ENCODE data around the gene TNFSF10. TPM values are rescaled to one million over a fixed set of nuclear protein-coding genes. Genes with fewer than 3 reads are reported as not detected.

The TNFSF10 gene
- polyA plus RNA-seq, 1 of the 3 experiments (the other 2 are of a cell fraction) = 0.10 TPM

- Histone ChIP-seq H3K9ac (no peak overlapping the region), H3K9me3 (peaks cover 6% of the 10 kb centered on the region; the same call in 1 of the 2 replicates), H3K27ac (ENCODE audit: low read depth in 2 of 2, low read length in 1 of 2) (no peak overlapping the region), H3K4me2 (no peak overlapping the region), H2AFZ (ENCODE audit: low read depth) (no peak overlapping the region), H3K9me2 (no peaks in the 10 kb centered on the region), H3F3A (replicated peaks; ENCODE audit: insufficient read depth) (no peaks in the 10 kb centered on the region), H3K36me3 (replicated peaks in 1 of 2; ENCODE audit: control insufficient read depth in 1 of 2, insufficient read depth in 2 of 2, low read length in 1 of 2) (no peaks in the 10 kb centered on the region), H3K4me1 (ENCODE audit: control insufficient read depth in 1 of 2, insufficient read depth in 2 of 2, low read depth in 1 of 2, low read length in 1 of 2) (peaks cover 0 to 2% of the 10 kb centered on the region in 2 experiments; a peak in 1 of 4 replicates), H3K4me3 (ENCODE audit: low read depth in 2 of 2, low read length in 1 of 2) (no peak overlapping the region), H4K20me1 (ENCODE audit: insufficient read depth) (no peaks in the 10 kb centered on the region), H3K79me2 (ENCODE audit: insufficient read depth) (no peaks in the 10 kb centered on the region), H3K27me3 (ENCODE audit: insufficient read depth) (no peaks in the 10 kb centered on the region)
- ChIA-PET CTCF (no interaction called here), POLR2A (no interaction called here)
- no peak for DNase-seq
- 67% methylated on average over 2 of the region's 2 CpGs for WGBS (ENCODE audit: low lambda C conversion rate)
- TF ChIP-seq FOSL2 (IDR thresholded peaks at IDR 0.05; ENCODE audit: borderline replicate concordance, low read depth) (peak; percentile 24; the same call in 1 of the 2 replicates), MXI1 (IDR thresholded peaks at IDR 0.05; ENCODE audit: low read depth, low read length) (no peak), IRF3 (IDR thresholded peaks at IDR 0.05; ENCODE audit: low read depth, low read length) (no peak), PBX3 (IDR thresholded peaks at IDR 0.05) (peak; percentile 24; the same call in 1 of the 2 replicates)
These were observed 55.9 kb downstream of the TNFSF10 start for GRCh38 chr3:172467170-172467824.

- ChIA-PET CTCF (no interaction called here), POLR2A (no interaction called here)
- no peak overlapping the region for H3K4me3 ChIP-seq (ENCODE audit: low read depth in 2 of 2, low read length in 1 of 2)
- H3K9ac ChIP-seq = no peak overlapping the region
- H3K9me3 ChIP-seq = 0 out of 2 replicates have a peak, but pooled peaks cover under 1% of the 10 kb centered on the region
- TF ChIP-seq, protein P1, sequence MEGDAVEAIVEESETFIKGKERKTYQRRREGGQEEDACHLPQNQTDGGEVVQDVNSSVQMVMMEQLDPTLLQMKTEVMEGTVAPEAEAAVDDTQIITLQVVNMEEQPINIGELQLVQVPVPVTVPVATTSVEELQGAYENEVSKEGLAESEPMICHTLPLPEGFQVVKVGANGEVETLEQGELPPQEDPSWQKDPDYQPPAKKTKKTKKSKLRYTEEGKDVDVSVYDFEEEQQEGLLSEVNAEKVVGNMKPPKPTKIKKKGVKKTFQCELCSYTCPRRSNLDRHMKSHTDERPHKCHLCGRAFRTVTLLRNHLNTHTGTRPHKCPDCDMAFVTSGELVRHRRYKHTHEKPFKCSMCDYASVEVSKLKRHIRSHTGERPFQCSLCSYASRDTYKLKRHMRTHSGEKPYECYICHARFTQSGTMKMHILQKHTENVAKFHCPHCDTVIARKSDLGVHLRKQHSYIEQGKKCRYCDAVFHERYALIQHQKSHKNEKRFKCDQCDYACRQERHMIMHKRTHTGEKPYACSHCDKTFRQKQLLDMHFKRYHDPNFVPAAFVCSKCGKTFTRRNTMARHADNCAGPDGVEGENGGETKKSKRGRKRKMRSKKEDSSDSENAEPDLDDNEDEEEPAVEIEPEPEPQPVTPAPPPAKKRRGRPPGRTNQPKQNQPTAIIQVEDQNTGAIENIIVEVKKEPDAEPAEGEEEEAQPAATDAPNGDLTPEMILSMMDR (IDR thresholded peaks at IDR 0.05) = no peak
- TF ChIP-seq TAF1 (IDR thresholded peaks at IDR 0.05; ENCODE audit: borderline replicate concordance, low read depth, low read length) = no peak
- TF ChIP-seq SIN3A (IDR thresholded peaks at IDR 0.05; ENCODE audit: borderline replicate concordance, low read depth, low read length) = no peak
- TF ChIP-seq POLR2AphosphoS5 (IDR thresholded peaks at IDR 0.05; ENCODE audit: low read depth, low read length) = no peak
- no peak for TF ChIP-seq SMC3 (IDR thresholded peaks at IDR 0.05; ENCODE audit: low read depth, low read length)
- WGBS (ENCODE audit: low lambda C conversion rate) = 85% methylated on average over 4 of the region's 4 CpGs
- no peaks in the 10 kb centered on the region for H3K27me3 ChIP-seq (ENCODE audit: insufficient read depth)
- H3K4me2 ChIP-seq = no peak overlapping the region
- DNase-seq = no peak
- H3K36me3 ChIP-seq (replicated peaks in 1 of 2; ENCODE audit: control insufficient read depth in 1 of 2, insufficient read depth in 2 of 2, low read length in 1 of 2) = no peaks in the 10 kb centered on the region
- no peaks in the 10 kb centered on the region for H3K9me2 ChIP-seq
- no peak overlapping the region for H3K27ac ChIP-seq (ENCODE audit: low read depth in 2 of 2, low read length in 1 of 2)
- no peaks in the 10 kb centered on the region for H3F3A ChIP-seq (replicated peaks; ENCODE audit: insufficient read depth)
- no peaks in the 10 kb centered on the region for H4K20me1 ChIP-seq (ENCODE audit: insufficient read depth)
- no peak overlapping the region for H2AFZ ChIP-seq (ENCODE audit: low read depth)
- H3K79me2 ChIP-seq (ENCODE audit: insufficient read depth) = no peaks in the 10 kb centered on the region
- peaks cover 0 to 2% of the 10 kb centered on the region in 2 experiments; a peak in 1 of 4 replicates for H3K4me1 ChIP-seq (ENCODE audit: control insufficient read depth in 1 of 2, insufficient read depth in 2 of 2, low read depth in 1 of 2, low read length in 1 of 2)
These were observed 56.6 kb downstream of the TNFSF10 start for GRCh38 chr3:172466553-172467130.
